ENCODE results near the gene FAM32A. TPM values are rescaled to one million over a fixed set of nuclear protein-coding genes. Genes with fewer than 3 reads are reported as not detected.
"Not testable (repeated sequence)": the region's sequence is repeated elsewhere in the genome, so short reads cannot be mapped to it uniquely, and the experiment has no call there.

The FAM32A gene
- total and polyA plus RNA-seq, 4 donors = 81.6 to 142 (median 131) TPM

- H3K9me3 ChIP-seq (ENCODE audit: control insufficient read depth, insufficient read depth, low read length) = no peaks in the 10 kb centered on the region
- no peak overlapping the region for H3K4me3 ChIP-seq (ENCODE audit: low read depth, low read length)
- no peaks in the 10 kb centered on the region for H3K4me1 ChIP-seq (ENCODE audit: control insufficient read depth, insufficient read depth, low read length)
- no peaks in the 10 kb centered on the region for H3K36me3 ChIP-seq (ENCODE audit: control insufficient read depth, insufficient read depth, low read length)
- no CpG with 5 or more reads among the region's 14 CpGs for WGBS (ENCODE audit: insufficient coverage)
- no peak overlapping the region for H3K27ac ChIP-seq (ENCODE audit: low read depth, low read length)
- DNase-seq (ENCODE audit: low read depth in 4 of 6, low spot score in 6 of 6) = no peak
- H3K27me3 ChIP-seq (ENCODE audit: control insufficient read depth, insufficient read depth, low read length) = no peaks in the 10 kb centered on the region
Observed at GRCh38 chr19:16160943-16161560, 24.2 kb upstream of the FAM32A start.

- H3K4me3 ChIP-seq (ENCODE audit: low read depth, low read length) = no peak overlapping the region
- no peaks in the 10 kb centered on the region for H3K9me3 ChIP-seq (ENCODE audit: control insufficient read depth, insufficient read depth, low read length)
- no peaks in the 10 kb centered on the region for H3K27me3 ChIP-seq (ENCODE audit: control insufficient read depth, insufficient read depth, low read length)
- no CpG with 5 or more reads among the region's 3 CpGs for WGBS (ENCODE audit: insufficient coverage)
- H3K27ac ChIP-seq (ENCODE audit: low read depth, low read length) = no peak overlapping the region
- no peak for DNase-seq (ENCODE audit: low read depth in 4 of 6, low spot score in 6 of 6)
- H3K4me1 ChIP-seq (ENCODE audit: control insufficient read depth, insufficient read depth, low read length) = no peaks in the 10 kb centered on the region
- no peaks in the 10 kb centered on the region for H3K36me3 ChIP-seq (ENCODE audit: control insufficient read depth, insufficient read depth, low read length)
Observed at GRCh38 chr19:16161840-16162239, 23.4 kb upstream of the FAM32A start.

- Histone ChIP-seq H3K36me3 (ENCODE audit: control insufficient read depth, insufficient read depth, low read length) (no peaks in the 10 kb centered on the region), H3K4me3 (ENCODE audit: low read depth, low read length) (no peak overlapping the region), H3K27me3 (ENCODE audit: control insufficient read depth, insufficient read depth, low read length) (no peaks in the 10 kb centered on the region), H3K4me1 (ENCODE audit: control insufficient read depth, insufficient read depth, low read length) (no peaks in the 10 kb centered on the region), H3K27ac (ENCODE audit: low read depth, low read length) (no peak overlapping the region), H3K9me3 (ENCODE audit: control insufficient read depth, insufficient read depth, low read length) (no peaks in the 10 kb centered on the region)
- WGBS (ENCODE audit: insufficient coverage) = 78% methylated on average over 13 of the region's 13 CpGs
- no peak for DNase-seq (ENCODE audit: low read depth in 4 of 6, low spot score in 6 of 6)
Observed at GRCh38 chr19:16164222-16164890, 20.9 kb upstream of the FAM32A start.

DNA sequence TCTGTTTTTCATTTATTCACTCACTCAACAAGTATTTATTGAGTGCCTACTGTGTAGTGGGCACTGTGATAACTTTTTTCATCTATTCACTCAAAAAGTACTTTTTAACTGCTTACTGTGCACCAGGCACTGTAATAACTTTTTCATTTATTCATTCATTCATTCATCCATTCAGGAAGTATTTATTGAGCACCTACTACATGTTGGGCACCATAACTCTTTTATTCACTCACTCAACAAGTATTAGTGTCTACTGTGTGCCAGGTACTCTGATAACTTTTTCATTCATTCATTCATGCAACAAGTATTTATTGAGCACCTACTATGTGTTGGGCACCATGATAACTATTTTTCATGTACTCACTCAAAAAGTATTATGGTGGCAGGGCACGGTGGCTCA is 18.8 kb upstream of the FAM32A start:
- Histone ChIP-seq H3K36me3 (ENCODE audit: control insufficient read depth, insufficient read depth, low read length) (no peaks in the 10 kb centered on the region), H3K4me3 (ENCODE audit: low read depth, low read length) (no peak overlapping the region), H3K27ac (ENCODE audit: low read depth, low read length) (no peak overlapping the region), H3K9me3 (ENCODE audit: control insufficient read depth, insufficient read depth, low read length) (no peaks in the 10 kb centered on the region), H3K27me3 (ENCODE audit: control insufficient read depth, insufficient read depth, low read length) (no peaks in the 10 kb centered on the region), H3K4me1 (ENCODE audit: control insufficient read depth, insufficient read depth, low read length) (no peaks in the 10 kb centered on the region)
- WGBS (ENCODE audit: insufficient coverage) = 100% methylated on average over 1 of the region's 1 CpG
- no peak for DNase-seq (ENCODE audit: low read depth in 4 of 6, low spot score in 6 of 6)

DNA sequence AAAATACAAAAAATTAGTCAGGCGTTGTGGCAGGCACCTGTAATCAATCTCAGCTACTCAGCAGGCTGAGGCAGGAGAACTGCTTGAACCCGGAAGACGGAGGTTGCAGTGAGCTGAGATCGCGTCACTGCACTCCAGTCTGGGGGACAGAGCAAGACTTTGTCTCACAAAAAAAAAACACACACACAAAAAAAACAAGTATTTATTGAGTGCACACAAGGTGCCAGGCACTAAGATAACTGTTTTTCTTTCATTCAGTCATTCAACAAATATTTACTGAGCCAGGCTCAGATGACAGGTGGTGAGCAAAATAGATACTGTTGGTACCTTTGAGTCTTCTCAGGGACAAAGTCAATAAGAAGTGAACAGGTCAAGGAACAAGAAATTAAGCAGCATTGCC is 18.2 kb upstream of the FAM32A start:
- DNase-seq (ENCODE audit: low read depth in 4 of 6, low spot score in 6 of 6) = no peak
- H3K27me3 ChIP-seq (ENCODE audit: control insufficient read depth, insufficient read depth, low read length) = peaks cover 2% of the 10 kb centered on the region
- H3K4me1 ChIP-seq (ENCODE audit: control insufficient read depth, insufficient read depth, low read length) = no peaks in the 10 kb centered on the region
- H3K27ac ChIP-seq (ENCODE audit: low read depth, low read length) = no peak overlapping the region
- H3K9me3 ChIP-seq (ENCODE audit: control insufficient read depth, insufficient read depth, low read length) = no peaks in the 10 kb centered on the region
- H3K4me3 ChIP-seq (ENCODE audit: low read depth, low read length) = no peak overlapping the region
- H3K36me3 ChIP-seq (ENCODE audit: control insufficient read depth, insufficient read depth, low read length) = no peaks in the 10 kb centered on the region
- 83% methylated on average over 4 of the region's 5 CpGs for WGBS (ENCODE audit: insufficient coverage)

DNA sequence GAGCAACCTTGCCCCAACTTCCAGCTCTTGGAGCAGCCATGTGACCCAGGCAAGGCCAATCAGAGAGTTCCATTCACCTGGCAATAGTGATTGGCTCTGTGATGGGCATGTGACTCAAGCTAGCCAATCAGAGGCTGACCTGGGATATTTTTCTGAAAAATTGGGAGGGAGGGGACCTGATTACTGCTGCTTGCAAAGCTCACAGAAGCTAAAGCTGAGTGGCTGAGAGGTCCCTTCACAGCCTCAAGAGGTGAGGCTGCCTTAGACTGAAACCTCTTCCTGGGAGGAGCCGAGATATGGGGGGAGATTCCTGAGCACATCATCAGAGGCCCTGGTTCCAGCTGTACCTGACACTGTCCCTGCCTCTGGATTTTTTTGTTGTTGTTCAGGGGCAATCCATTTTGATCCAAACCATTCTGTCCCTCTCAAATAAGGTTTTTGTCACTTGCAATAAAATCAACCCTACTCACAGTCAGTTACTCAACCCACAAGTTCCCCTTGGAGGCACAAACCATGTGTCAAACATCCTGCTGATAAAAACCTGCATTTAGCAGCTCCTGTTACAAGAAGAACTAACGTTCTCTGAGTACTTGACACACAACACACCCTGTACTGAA is 16.6 kb upstream of the FAM32A start:
- Histone ChIP-seq H3K4me3 (ENCODE audit: low read depth, low read length) (no peak overlapping the region), H3K27ac (ENCODE audit: low read depth, low read length) (no peak overlapping the region), H3K27me3 (ENCODE audit: control insufficient read depth, insufficient read depth, low read length) (peaks cover 4% of the 10 kb centered on the region), H3K36me3 (ENCODE audit: control insufficient read depth, insufficient read depth, low read length) (no peaks in the 10 kb centered on the region), H3K9me3 (ENCODE audit: control insufficient read depth, insufficient read depth, low read length) (no peaks in the 10 kb centered on the region), H3K4me1 (ENCODE audit: control insufficient read depth, insufficient read depth, low read length) (no peaks in the 10 kb centered on the region)
- 82% methylated on average over 1 of the region's 2 CpGs for WGBS (ENCODE audit: insufficient coverage)
- DNase-seq (ENCODE audit: low read depth in 4 of 6, low spot score in 6 of 6) = no peak

DNA sequence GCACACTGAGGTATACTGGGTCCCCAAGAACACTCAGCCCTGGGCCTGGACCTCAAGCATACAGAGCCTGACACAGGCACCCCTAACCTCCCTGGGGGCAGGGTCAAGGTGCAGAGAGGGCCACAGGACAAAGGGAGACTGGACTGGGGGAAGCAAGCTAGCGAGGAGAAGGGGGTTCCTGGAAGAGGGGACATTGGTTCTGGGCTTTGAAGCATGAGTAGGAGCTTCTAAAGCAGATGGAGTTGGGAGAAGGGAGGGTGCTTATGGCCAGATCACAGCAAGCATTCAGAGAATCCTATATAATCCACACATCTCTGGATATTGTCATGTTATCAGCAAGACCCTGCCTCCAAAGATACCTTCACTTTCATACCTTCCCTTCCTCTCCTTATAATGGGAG is 15.1 kb upstream of the FAM32A start:
- 71% methylated on average over 1 of the region's 1 CpG for WGBS (ENCODE audit: insufficient coverage)

GRCh38 chr19:16175954-16176353 is 9.3 kb upstream of the FAM32A start:
- no peaks in the 10 kb centered on the region for H3K4me1 ChIP-seq (ENCODE audit: control insufficient read depth, insufficient read depth, low read length)
- no CpG with 5 or more reads among the region's 2 CpGs for WGBS (ENCODE audit: insufficient coverage)
- no peaks in the 10 kb centered on the region for H3K36me3 ChIP-seq (ENCODE audit: control insufficient read depth, insufficient read depth, low read length)
- H3K27ac ChIP-seq (ENCODE audit: low read depth, low read length) = no peak overlapping the region
- H3K27me3 ChIP-seq (ENCODE audit: control insufficient read depth, insufficient read depth, low read length) = peaks cover 4% of the 10 kb centered on the region
- no peak for DNase-seq (ENCODE audit: low read depth in 4 of 6, low spot score in 6 of 6)
- peaks cover 2% of the 10 kb centered on the region for H3K9me3 ChIP-seq (ENCODE audit: control insufficient read depth, insufficient read depth, low read length)
- H3K4me3 ChIP-seq (ENCODE audit: low read depth, low read length) = no peak overlapping the region

More for the DNA sequence above, 15.1 kb upstream of the FAM32A start:
- no peak overlapping the region for H3K4me3 ChIP-seq (ENCODE audit: low read depth, low read length)
- no peak overlapping the region for H3K27ac ChIP-seq (ENCODE audit: low read depth, low read length)
- DNase-seq (ENCODE audit: low read depth in 4 of 6, low spot score in 6 of 6) = no peak
- H3K9me3 ChIP-seq (ENCODE audit: control insufficient read depth, insufficient read depth, low read length) = no peaks in the 10 kb centered on the region
- H3K36me3 ChIP-seq (ENCODE audit: control insufficient read depth, insufficient read depth, low read length) = no peaks in the 10 kb centered on the region
- peaks cover 4% of the 10 kb centered on the region for H3K27me3 ChIP-seq (ENCODE audit: control insufficient read depth, insufficient read depth, low read length)
- H3K4me1 ChIP-seq (ENCODE audit: control insufficient read depth, insufficient read depth, low read length) = no peaks in the 10 kb centered on the region

- H3K4me3 ChIP-seq (ENCODE audit: low read depth, low read length); H3K4me1 ChIP-seq (ENCODE audit: control insufficient read depth, insufficient read depth, low read length); H3K36me3 ChIP-seq (ENCODE audit: control insufficient read depth, insufficient read depth, low read length); H3K9me3 ChIP-seq (ENCODE audit: control insufficient read depth, insufficient read depth, low read length); H3K27ac ChIP-seq (ENCODE audit: low read depth, low read length); H3K27me3 ChIP-seq (ENCODE audit: control insufficient read depth, insufficient read depth, low read length); DNase-seq (ENCODE audit: low read depth in 4 of 6, low spot score in 6 of 6): not testable (repeated sequence)
- WGBS (ENCODE audit: insufficient coverage) = no CpG with 5 or more reads among the region's 5 CpGs
Observed at GRCh38 chr19:16178866-16179265, 6.3 kb upstream of the FAM32A start.

GRCh38 chr19:16180611-16181010 is 4.6 kb upstream of the FAM32A start:
- Histone ChIP-seq H3K36me3 (ENCODE audit: control insufficient read depth, insufficient read depth, low read length) (no peaks in the 10 kb centered on the region), H3K9me3 (ENCODE audit: control insufficient read depth, insufficient read depth, low read length) (no peaks in the 10 kb centered on the region), H3K4me3 (ENCODE audit: low read depth, low read length) (no peak overlapping the region), H3K27ac (ENCODE audit: low read depth, low read length) (peak overlapping the region; percentile 25), H3K27me3 (ENCODE audit: control insufficient read depth, insufficient read depth, low read length) (no peaks in the 10 kb centered on the region), H3K4me1 (ENCODE audit: control insufficient read depth, insufficient read depth, low read length) (peaks cover 5% of the 10 kb centered on the region)
- peak in 1 of 6 donors; percentile 40 for DNase-seq (ENCODE audit: low read depth in 4 of 6, low spot score in 6 of 6)
- WGBS (ENCODE audit: insufficient coverage) = 60% methylated on average over 1 of the region's 4 CpGs

Measured in spinal cord (tissue), 10 donors.